Subcutaneous adipose tissue (tissue), 4 donors: Measurements from ENCODE around the gene GJB1. TPM values are rescaled to one million over a fixed set of nuclear protein-coding genes. Genes with fewer than 3 reads are reported as not detected.

Source experiments
- CTCF ChIP-seq: fragments of 450-650 bp; IDR thresholded peaks from one replicate; pipeline ENCODE4 v1.5.1; 2016; ENCODE audit warnings: low read depth, mild to moderate bottlenecking, control low read depth, antibody characterized with exemption, moderate library complexity
- total RNA-seq, 4 donors: library from RNA; depleted of rRNA; stranded (reverse); fragments of >200 nt; gene quantifications; one replicate each; pipeline ENCODE4 v1.1.0, GENCODE V29; 2016

The GJB1 gene
- total RNA-seq, 4 donors from 2014 or later, result not detected

GRCh38 chrX:71228063-71228642 lies 5.1 kb downstream of the GJB1 start:
- no peak for TF ChIP-seq CTCF

- TF ChIP-seq CTCF, result no peak
These were observed 12.5 kb downstream of the GJB1 start for GRCh38 chrX:71235482-71235881.

GRCh38 chrX:71236836-71237235 lies 13.8 kb downstream of the GJB1 start:
- TF ChIP-seq CTCF, result no peak

- no peak for TF ChIP-seq CTCF
These were observed 16.8 kb downstream of the GJB1 start for GRCh38 chrX:71239781-71240180.

GRCh38 chrX:71241301-71241700 lies 18.3 kb downstream of the GJB1 start:
- TF ChIP-seq CTCF, result no peak

- no peak for TF ChIP-seq CTCF
These were observed 21.5 kb downstream of the GJB1 start for GRCh38 chrX:71244359-71245128.

- no peak for TF ChIP-seq CTCF
These were observed 22.1 kb downstream of the GJB1 start for GRCh38 chrX:71245159-71245558.
